NCI-H524 (cell line): ENCODE measurements around the gene GALR1.

ENCODE experiments used
- DNase-seq, 2 experiments: peaks; one replicate each; lab custom pipeline; 2025; lab: John Stamatoyannopoulos, UW

Gene GALR1

DNA sequence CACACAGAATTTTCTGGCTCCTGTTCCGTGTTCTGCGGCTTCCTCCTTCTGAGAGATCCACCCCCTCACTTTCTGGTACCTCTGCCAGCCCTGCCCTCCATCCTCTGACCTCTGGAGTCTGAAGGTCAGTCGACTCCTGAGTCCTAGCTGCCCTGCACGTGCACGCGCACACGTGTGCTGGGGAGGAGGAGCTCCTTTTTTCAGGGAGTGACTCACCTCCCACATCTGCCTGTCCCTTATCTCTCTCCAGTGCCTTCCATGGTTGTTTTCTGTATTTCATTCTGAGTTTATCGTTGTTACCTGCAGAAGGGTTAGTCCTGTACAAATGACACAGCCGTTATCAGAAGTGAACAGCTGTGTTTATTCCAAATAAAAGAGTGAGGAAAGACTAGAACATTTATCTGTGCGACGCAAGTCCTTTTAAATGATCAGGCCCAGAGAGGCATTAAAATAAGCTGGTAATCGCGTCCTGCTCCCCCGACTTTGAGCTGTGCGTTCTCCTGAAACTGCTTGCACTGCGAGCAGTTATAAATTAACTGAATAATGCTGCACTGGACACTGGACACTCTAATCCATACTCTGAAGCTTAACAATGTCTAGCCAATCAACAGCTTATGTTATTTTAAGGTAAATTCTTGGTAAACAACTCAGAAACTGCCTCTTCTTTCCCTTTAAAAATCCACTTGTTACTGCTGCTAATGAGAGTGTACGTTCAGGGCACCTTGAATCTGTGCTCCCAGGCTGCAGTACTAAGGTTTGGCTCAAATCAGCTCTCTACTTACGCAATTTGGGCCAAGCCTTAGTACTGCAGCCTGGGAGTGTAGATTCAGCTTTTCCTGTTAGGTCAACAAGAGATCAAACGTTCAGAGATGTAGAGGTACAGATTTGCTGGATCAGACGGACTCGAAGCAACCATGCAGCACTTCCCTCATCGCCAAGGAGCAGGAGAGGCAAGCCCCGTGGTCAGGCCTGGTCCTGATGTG, 72.5 kb downstream of the GALR1 start:
- DNase-seq: no peak

GRCh38 chr18:77323640-77324299, 74.1 kb downstream of the GALR1 start:
- DNase-seq: no peak
